KMS-11 (cell line): ENCODE data around the gene HDLBP.

Source experiments
- H2AFZ ChIP-seq: fragments of 200-600 bp; sonication (generic); 2 replicates; pipeline ENCODE4 v1.6.1; 2016; ENCODE audit warnings: antibody characterized with exemption, mixed run types, low read depth
- H3K27ac ChIP-seq: fragments of 200-600 bp; sonication (generic); 2 replicates; pipeline ENCODE4 v1.6.1; 2016; ENCODE audit warnings: mild to moderate bottlenecking, mixed run types
- H3K27me3 ChIP-seq: fragments of 200-600 bp; sonication (generic); 2 replicates; pipeline ENCODE4 v1.6.1; 2017; ENCODE audit warnings: mild to moderate bottlenecking, low read depth, mixed run types, moderate library complexity; ENCODE audit not compliant: insufficient read depth
- H3K36me3 ChIP-seq: fragments of 200-600 bp; sonication (generic); 2 replicates; pipeline ENCODE4 v1.6.1; 2017; ENCODE audit warnings: mild to moderate bottlenecking, mixed run types; ENCODE audit not compliant: insufficient read depth
- H3K4me1 ChIP-seq: fragments of 200-600 bp; sonication (generic); 2 replicates; pipeline ENCODE4 v1.6.1; 2016; ENCODE audit warnings: mild to moderate bottlenecking, low read depth, mixed run types; ENCODE audit not compliant: poor library complexity, severe bottlenecking
- H3K4me2 ChIP-seq: fragments of 200-600 bp; sonication (generic); 2 replicates; pipeline ENCODE4 v1.7.0; 2016; ENCODE audit warnings: mild to moderate bottlenecking, mixed run types
- H3K4me3 ChIP-seq: fragments of 200-600 bp; sonication (generic); IDR thresholded peaks from 2 replicates; pipeline ENCODE4 v1.6.1; 2017; ENCODE audit warnings: low read depth, low read length, mixed read lengths; ENCODE audit not compliant: insufficient read depth
- H3K79me2 ChIP-seq: fragments of 200-600 bp; sonication (generic); 2 replicates; pipeline ENCODE4 v1.6.1; 2016; ENCODE audit warnings: low read depth, mixed run types; ENCODE audit not compliant: insufficient read depth
- H3K9ac ChIP-seq: fragments of 200-600 bp; sonication (generic); 2 replicates; pipeline ENCODE4 v1.6.1; 2016; ENCODE audit warnings: mild to moderate bottlenecking, mixed run types
- H4K20me1 ChIP-seq: fragments of 200-600 bp; sonication (generic); 2 replicates; pipeline ENCODE4 v1.6.1; 2016; ENCODE audit warnings: mild to moderate bottlenecking, mixed run types; ENCODE audit not compliant: insufficient read depth
- TF ChIP-seq, protein P1 (sequence below): fragments of 200-600 bp; sonication (generic); conservative IDR thresholded peaks from 2 replicates; pipeline ENCODE4 v1.6.1; 2017; ENCODE audit warnings: low read depth, mild to moderate bottlenecking, antibody characterized with exemption, low read length, moderate library complexity, mixed read lengths

Gene HDLBP

GRCh38 chr2:241227594-241227993, 87.9 kb downstream of the HDLBP start:
- TF ChIP-seq, protein P1, sequence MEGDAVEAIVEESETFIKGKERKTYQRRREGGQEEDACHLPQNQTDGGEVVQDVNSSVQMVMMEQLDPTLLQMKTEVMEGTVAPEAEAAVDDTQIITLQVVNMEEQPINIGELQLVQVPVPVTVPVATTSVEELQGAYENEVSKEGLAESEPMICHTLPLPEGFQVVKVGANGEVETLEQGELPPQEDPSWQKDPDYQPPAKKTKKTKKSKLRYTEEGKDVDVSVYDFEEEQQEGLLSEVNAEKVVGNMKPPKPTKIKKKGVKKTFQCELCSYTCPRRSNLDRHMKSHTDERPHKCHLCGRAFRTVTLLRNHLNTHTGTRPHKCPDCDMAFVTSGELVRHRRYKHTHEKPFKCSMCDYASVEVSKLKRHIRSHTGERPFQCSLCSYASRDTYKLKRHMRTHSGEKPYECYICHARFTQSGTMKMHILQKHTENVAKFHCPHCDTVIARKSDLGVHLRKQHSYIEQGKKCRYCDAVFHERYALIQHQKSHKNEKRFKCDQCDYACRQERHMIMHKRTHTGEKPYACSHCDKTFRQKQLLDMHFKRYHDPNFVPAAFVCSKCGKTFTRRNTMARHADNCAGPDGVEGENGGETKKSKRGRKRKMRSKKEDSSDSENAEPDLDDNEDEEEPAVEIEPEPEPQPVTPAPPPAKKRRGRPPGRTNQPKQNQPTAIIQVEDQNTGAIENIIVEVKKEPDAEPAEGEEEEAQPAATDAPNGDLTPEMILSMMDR: no peak
- H3K9ac ChIP-seq: no peak overlapping the region

DNA sequence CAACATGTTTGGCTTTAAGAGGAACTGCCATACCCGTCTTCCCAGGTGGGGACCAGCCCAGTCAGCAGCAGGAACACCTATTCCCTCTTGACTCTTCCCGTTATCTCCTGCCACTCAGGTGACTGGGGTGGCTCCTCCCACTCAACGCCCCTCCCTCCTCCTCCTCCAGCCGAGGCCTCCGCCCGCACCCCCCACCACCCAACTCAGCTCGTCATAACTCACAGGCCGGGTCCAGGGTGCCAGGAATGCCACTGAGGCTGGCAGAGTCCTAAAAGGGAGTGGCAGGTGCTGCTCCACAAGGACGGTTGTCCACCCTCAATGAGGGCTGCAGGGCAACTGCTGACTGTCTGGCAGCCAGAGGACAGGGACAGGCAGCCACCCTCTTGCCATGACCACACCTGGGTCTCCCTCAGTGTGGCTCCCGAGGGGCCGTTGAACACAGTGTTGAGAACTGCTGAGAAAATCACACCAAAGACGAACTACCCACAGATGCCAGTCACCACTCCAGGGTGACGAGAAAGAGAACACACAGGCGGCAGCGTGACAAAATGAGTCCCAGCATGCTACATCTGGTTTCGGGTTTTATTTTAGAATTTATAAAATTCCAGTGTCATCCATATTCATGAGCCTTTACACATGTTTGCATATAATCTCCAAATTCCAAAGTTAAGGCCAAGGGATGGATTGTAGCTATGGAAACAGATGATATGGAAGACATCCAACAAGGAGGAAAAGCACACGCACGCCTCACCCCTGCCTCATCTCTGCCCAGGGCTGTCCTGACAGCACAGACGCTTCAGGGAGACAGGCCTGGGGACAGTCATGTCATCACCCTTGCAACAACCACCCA, 88.5 kb downstream of the HDLBP start:
- no peak overlapping the region for H3K27ac ChIP-seq
- no peak overlapping the region for H2AFZ ChIP-seq
- H3K36me3 ChIP-seq: peaks cover 6% of the 10 kb centered on the region; the same call in 1 of the 2 replicates
- no peaks in the 10 kb centered on the region for H3K27me3 ChIP-seq
- no peaks in the 10 kb centered on the region for H4K20me1 ChIP-seq
- no peak overlapping the region for H3K4me2 ChIP-seq
- no peaks in the 10 kb centered on the region for H3K4me1 ChIP-seq
- H3K4me3 ChIP-seq: no peak overlapping the region
- H3K79me2 ChIP-seq: no peaks in the 10 kb centered on the region
- no peak overlapping the region for H3K9ac ChIP-seq
- TF ChIP-seq, protein P1: no peak

More at GRCh38 chr2:241227594-241227993, 87.9 kb downstream of the HDLBP start:
- H3K79me2 ChIP-seq: no peaks in the 10 kb centered on the region
- no peak overlapping the region for H3K27ac ChIP-seq
- H3K27me3 ChIP-seq: no peaks in the 10 kb centered on the region
- no peak overlapping the region for H3K4me2 ChIP-seq
- no peaks in the 10 kb centered on the region for H3K4me1 ChIP-seq
- H4K20me1 ChIP-seq: no peaks in the 10 kb centered on the region
- H3K4me3 ChIP-seq: no peak overlapping the region
- peaks cover 6% of the 10 kb centered on the region; the same call in 1 of the 2 replicates for H3K36me3 ChIP-seq
- H2AFZ ChIP-seq: no peak overlapping the region

DNA sequence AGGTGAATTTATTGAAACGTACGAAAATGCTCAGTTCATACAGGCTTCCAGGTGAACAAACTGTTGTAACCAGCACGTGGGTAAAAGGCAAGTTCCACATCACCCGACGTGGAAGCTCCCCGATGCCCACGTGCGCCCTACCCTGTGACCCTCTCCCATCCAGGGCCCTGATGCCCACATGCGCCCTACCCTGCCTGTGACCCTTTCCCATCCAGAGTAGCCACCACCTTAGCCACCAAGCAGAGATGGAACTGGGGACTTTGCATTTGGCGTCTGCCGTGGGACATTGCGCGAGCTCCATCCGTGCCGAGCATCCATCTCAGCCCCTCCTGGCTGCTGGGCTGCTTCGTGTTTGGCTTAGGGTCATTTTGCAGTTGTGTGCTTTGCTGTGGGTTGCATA, 89.5 kb downstream of the HDLBP start:
- H2AFZ ChIP-seq: no peak overlapping the region
- H3K9ac ChIP-seq: no peak overlapping the region
- no peak overlapping the region for H3K4me3 ChIP-seq
- no peaks in the 10 kb centered on the region for H3K27me3 ChIP-seq
- TF ChIP-seq, protein P1: no peak
- no peak overlapping the region for H3K4me2 ChIP-seq
- H3K79me2 ChIP-seq: no peaks in the 10 kb centered on the region
- H3K27ac ChIP-seq: no peak overlapping the region
- H3K4me1 ChIP-seq: no peaks in the 10 kb centered on the region
- H3K36me3 ChIP-seq: peaks cover 6% of the 10 kb centered on the region; the same call in 1 of the 2 replicates
- no peaks in the 10 kb centered on the region for H4K20me1 ChIP-seq

- H2AFZ ChIP-seq: no peak overlapping the region
- no peak overlapping the region for H3K27ac ChIP-seq
- H3K4me3 ChIP-seq: no peak overlapping the region
- no peak overlapping the region for H3K9ac ChIP-seq
- H3K27me3 ChIP-seq: no peaks in the 10 kb centered on the region
- H3K4me2 ChIP-seq: no peak overlapping the region
- no peaks in the 10 kb centered on the region for H4K20me1 ChIP-seq
- TF ChIP-seq, protein P1: no peak
- H3K79me2 ChIP-seq: no peaks in the 10 kb centered on the region
- H3K4me1 ChIP-seq: no peaks in the 10 kb centered on the region
- H3K36me3 ChIP-seq: peaks cover 6% of the 10 kb centered on the region; the same call in 1 of the 2 replicates
These were observed 89.9 kb downstream of the HDLBP start for GRCh38 chr2:241225545-241225944.
